Fibroblast of lung (primary cell): Measurements from ENCODE around the gene RXRA.

Source experiments
- CTCF ChIP-seq, 2 donors: IDR thresholded peaks in 1 of 2; conservative IDR thresholded peaks in 1 of 2; 1 replicate in 1 of 2; 2 replicates in 1 of 2; pipeline ENCODE4 v1.5.1; 2011 to 2012; ENCODE audit warnings: low read length in 2 of 2, control low read depth in 1 of 2, inconsistent platforms in 1 of 2, low read depth in 1 of 2, mild to moderate bottlenecking in 1 of 2
- EZH2 ChIP-seq: IDR thresholded peaks from 2 replicates; pipeline ENCODE4 v1.5.1; 2012; ENCODE audit warnings: low read length, control low read depth, mild to moderate bottlenecking; ENCODE audit errors: missing control alignments

DNA sequence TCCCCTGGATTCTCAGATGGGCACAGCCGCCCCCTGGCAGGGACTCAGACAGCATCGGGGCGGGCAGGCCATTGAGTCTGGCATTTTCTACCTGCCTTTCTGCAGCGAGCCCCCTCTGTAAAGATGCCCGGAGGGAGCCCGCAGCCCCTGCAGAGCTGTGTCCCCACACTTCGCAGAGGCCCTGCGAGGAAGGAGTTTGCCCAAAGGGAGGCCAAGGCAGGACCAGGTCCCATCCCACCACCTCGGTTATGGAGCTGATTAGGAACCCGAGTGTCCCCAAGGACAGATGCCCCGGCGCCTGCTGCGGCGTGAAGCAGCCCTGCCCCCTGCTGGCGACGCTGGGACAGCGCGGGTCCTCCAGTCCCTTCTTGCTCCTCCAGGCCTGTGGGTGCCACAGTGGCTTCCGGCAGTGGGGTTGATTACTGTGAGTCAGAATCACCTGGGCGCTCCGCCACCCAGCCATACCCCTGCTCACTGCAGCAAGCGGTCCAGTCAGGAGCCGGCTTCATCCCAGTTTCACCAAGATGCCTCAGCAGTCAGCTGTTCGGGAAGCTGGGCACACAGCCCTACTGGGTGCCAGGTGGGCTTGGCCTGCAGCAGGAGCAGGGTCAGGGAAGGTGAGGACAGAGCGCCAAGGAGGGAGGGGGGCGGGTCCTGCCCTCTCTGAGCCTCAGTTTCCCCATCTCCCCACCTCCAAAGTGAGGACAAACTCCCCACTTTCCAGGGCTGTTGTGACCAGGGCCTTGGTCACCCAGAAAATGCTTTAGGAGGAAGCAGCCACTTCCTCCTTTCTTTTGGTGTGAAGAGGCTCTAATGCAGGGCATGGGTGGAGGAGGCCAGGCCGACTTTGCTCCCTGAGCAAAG is 117.2 kb downstream of the RXRA start:
- TF ChIP-seq CTCF (conservative IDR thresholded peaks at IDR 0.05 in 1 of 2, IDR thresholded peaks at IDR 0.05 in 1 of 2; ENCODE audit: low read depth in 1 of 2, low read length in 2 of 2) (peak; percentile 92 to 96), EZH2 (no peak)
